Stimulated activated naive CD8-positive, alpha-beta T cell treated with anti-CD3 and anti-CD28 coated beads, Interleukin-15, amount 100 ng/mL, for 72 hours (primary cell): ENCODE data around the gene ERG28.
"Not testable (repeated sequence)": the region's sequence is repeated elsewhere in the genome, so short reads cannot be mapped to it uniquely, and the experiment has no call there.

Source experiments
- ATAC-seq: fragments of 150-1000 bp; cut with Tn5 transposase; 2 replicates; pipeline ENCODE4 v1.10.0; 2021; ENCODE audit warnings: mild to moderate bottlenecking, moderate library complexity
- DNase-seq, 2 donors: peaks; one replicate each; pipeline ENCODE4 v3.0.0; 2021 to 2022
- H3K27ac Mint-ChIP-seq, 2 donors: one replicate each; pipeline ENCODE4 v1.8.0; 2022; ENCODE audit warnings: mild to moderate bottlenecking in 2 of 2, mixed read lengths in 2 of 2, moderate library complexity in 2 of 2
- H3K27me3 Mint-ChIP-seq: one replicate; pipeline ENCODE4 v1.8.0; 2022; ENCODE audit warnings: mixed read lengths
- H3K4me1 Mint-ChIP-seq: one replicate; pipeline ENCODE4 v1.8.0; 2022; ENCODE audit warnings: mild to moderate bottlenecking, mixed read lengths
- H3K4me3 Mint-ChIP-seq, 2 donors: one replicate each; pipeline ENCODE4 v1.8.0; 2022; ENCODE audit warnings: mild to moderate bottlenecking in 2 of 2, mixed read lengths in 2 of 2, moderate library complexity in 1 of 2
- H3K9me3 Mint-ChIP-seq, 2 donors: one replicate each; pipeline ENCODE4 v1.8.0; 2022; ENCODE audit warnings: mixed read lengths in 2 of 2

Gene ERG28

GRCh38 chr14:75612157-75612556, 48.5 kb downstream of the ERG28 start:
- no peaks in the 10 kb centered on the region for H3K27me3 Mint-ChIP-seq
- H3K4me1 Mint-ChIP-seq = no peaks in the 10 kb centered on the region
- H3K9me3 Mint-ChIP-seq = peaks cover 4 to 32% of the 10 kb centered on the region in 2 donors
- no peak overlapping the region for H3K27ac Mint-ChIP-seq
- ATAC-seq (no peak), DNase-seq (no peak)
- H3K4me3 Mint-ChIP-seq = no peak overlapping the region

- Mint-ChIP-seq H3K27me3 (no peaks in the 10 kb centered on the region), H3K27ac (no peak overlapping the region), H3K9me3 (peaks cover 4 to 34% of the 10 kb centered on the region in 2 donors), H3K4me3 (no peak overlapping the region), H3K4me1 (no peaks in the 10 kb centered on the region)
- ATAC-seq (no peak), DNase-seq (no peak)
These were observed 49.8 kb downstream of the ERG28 start for GRCh38 chr14:75610834-75611233.

GRCh38 chr14:75609606-75610475, 50.8 kb downstream of the ERG28 start:
- DNase-seq (no peak), ATAC-seq (no peak)
- Mint-ChIP-seq H3K27me3 (no peaks in the 10 kb centered on the region), H3K4me1 (peaks cover 6% of the 10 kb centered on the region), H3K4me3 (no peak overlapping the region), H3K9me3 (peaks cover 4 to 34% of the 10 kb centered on the region in 2 donors), H3K27ac (no peak overlapping the region)

- no peak overlapping the region for H3K4me3 Mint-ChIP-seq
- ATAC-seq = no peak
- H3K4me1 Mint-ChIP-seq = peaks cover 6% of the 10 kb centered on the region
- no peak overlapping the region for H3K27ac Mint-ChIP-seq
- peaks cover 4 to 29% of the 10 kb centered on the region in 2 donors for H3K9me3 Mint-ChIP-seq
- no peaks in the 10 kb centered on the region for H3K27me3 Mint-ChIP-seq
- no peak for DNase-seq
These were observed 51.6 kb downstream of the ERG28 start for GRCh38 chr14:75609116-75609515.

- Mint-ChIP-seq H3K27ac (peak overlapping the region in 1 of 2 donors; percentile 33), H3K27me3 (no peaks in the 10 kb centered on the region), H3K9me3 (peaks cover 4 to 24% of the 10 kb centered on the region in 2 donors), H3K4me1 (peaks cover 6% of the 10 kb centered on the region), H3K4me3 (no peak overlapping the region)
- no peak for ATAC-seq
- DNase-seq = no peak
These were observed 52.6 kb downstream of the ERG28 start for GRCh38 chr14:75607842-75608640.

- ATAC-seq = no peak
- Mint-ChIP-seq H3K4me1 (peaks cover 6% of the 10 kb centered on the region), H3K9me3 (peaks cover 4 to 19% of the 10 kb centered on the region in 2 donors), H3K4me3 (no peak overlapping the region), H3K27ac (no peak overlapping the region), H3K27me3 (no peaks in the 10 kb centered on the region)
- no peak for DNase-seq
These were observed 53.6 kb downstream of the ERG28 start for GRCh38 chr14:75607044-75607443.

- no peak for DNase-seq
- Mint-ChIP-seq H3K4me1 (peaks cover 6% of the 10 kb centered on the region), H3K27ac (no peak overlapping the region), H3K27me3 (no peaks in the 10 kb centered on the region), H3K9me3 (peaks cover 4 to 19% of the 10 kb centered on the region in 2 donors), H3K4me3 (no peak overlapping the region)
- ATAC-seq = no peak
These were observed 54.8 kb downstream of the ERG28 start for GRCh38 chr14:75605916-75606315.

GRCh38 chr14:75604979-75605851, 55.5 kb downstream of the ERG28 start:
- H3K4me3 Mint-ChIP-seq = no peak overlapping the region
- H3K27ac Mint-ChIP-seq = peak overlapping the region in 1 of 2 donors; percentile 48
- H3K4me1 Mint-ChIP-seq = peaks cover 8% of the 10 kb centered on the region
- DNase-seq = no peak
- H3K27me3 Mint-ChIP-seq = no peaks in the 10 kb centered on the region
- ATAC-seq = no peak
- peaks cover 4 to 19% of the 10 kb centered on the region in 2 donors for H3K9me3 Mint-ChIP-seq

- no peak for DNase-seq
- Mint-ChIP-seq H3K4me3 (no peak overlapping the region), H3K4me1 (peaks cover 12% of the 10 kb centered on the region), H3K27ac (no peak overlapping the region), H3K9me3 (peaks cover 2 to 6% of the 10 kb centered on the region in 2 donors), H3K27me3 (no peaks in the 10 kb centered on the region)
- ATAC-seq = no peak
These were observed 58.2 kb downstream of the ERG28 start for GRCh38 chr14:75602503-75602902.

GRCh38 chr14:75601061-75601460, 59.6 kb downstream of the ERG28 start:
- not testable (repeated sequence) for H3K4me3 Mint-ChIP-seq, DNase-seq, H3K9me3 Mint-ChIP-seq, ATAC-seq, H3K27me3 Mint-ChIP-seq, H3K27ac Mint-ChIP-seq
- H3K4me1 Mint-ChIP-seq = peaks cover 12% of the 10 kb centered on the region

- H3K9me3 Mint-ChIP-seq, H3K4me3 Mint-ChIP-seq, H3K27me3 Mint-ChIP-seq, DNase-seq, H3K4me1 Mint-ChIP-seq, H3K27ac Mint-ChIP-seq, ATAC-seq: not testable (repeated sequence)
These were observed 60.6 kb downstream of the ERG28 start for GRCh38 chr14:75600100-75600499.
